IMR-90 (cell line): Measurements from ENCODE around the gene MAGI2.

Experiments used
- BHLHE40 ChIP-seq: fragments of 150-350 bp; IDR thresholded peaks from 2 replicates; pipeline ENCODE4 v1.6.1; 2016; ENCODE audit warnings: mild to moderate bottlenecking, low read depth, low read length
- CEBPB ChIP-seq: IDR thresholded peaks from 2 replicates; pipeline ENCODE4 v1.6.1; 2012; ENCODE audit warnings: low read depth, low read length, improper control_type of control experiment
- CHD1 ChIP-seq: IDR thresholded peaks from 2 replicates; pipeline ENCODE4 v1.6.1; 2012; ENCODE audit warnings: low read depth, low read length, improper control_type of control experiment
- CTCF ChIP-seq: conservative IDR thresholded peaks from 2 replicates; pipeline ENCODE4 v1.5.1; 2012; ENCODE audit warnings: mild to moderate bottlenecking, low read depth, low read length, improper control_type of control experiment
- ELK1 ChIP-seq: fragments of 150-350 bp; IDR thresholded peaks from 2 replicates; pipeline ENCODE4 v1.6.1; 2016; ENCODE audit warnings: low read depth, mild to moderate bottlenecking, low read length, moderate library complexity, borderline replicate concordance
- FOS ChIP-seq: fragments of 150-350 bp; IDR thresholded peaks from 2 replicates; pipeline ENCODE4 v1.6.1; 2016; ENCODE audit warnings: low read depth, low read length
- MAZ ChIP-seq: IDR thresholded peaks from 2 replicates; pipeline ENCODE4 v1.6.1; 2012; ENCODE audit warnings: low read depth, mild to moderate bottlenecking, low read length, improper control_type of control experiment, moderate library complexity, borderline replicate concordance
- MXI1 ChIP-seq: IDR thresholded peaks from 2 replicates; pipeline ENCODE4 v1.6.1; 2012; ENCODE audit warnings: low read depth, mild to moderate bottlenecking, low read length, moderate library complexity, borderline replicate concordance
- POLR2A ChIP-seq: IDR thresholded peaks from 2 replicates; pipeline ENCODE4 v1.6.1; 2012; ENCODE audit warnings: mild to moderate bottlenecking, low read depth, low read length
- RAD21 ChIP-seq: IDR thresholded peaks from 2 replicates; pipeline ENCODE4 v1.6.1; 2012; ENCODE audit warnings: low read length, improper control_type of control experiment
- RCOR1 ChIP-seq: IDR thresholded peaks from 2 replicates; pipeline ENCODE4 v1.6.1; 2012; ENCODE audit warnings: mild to moderate bottlenecking, low read length, improper control_type of control experiment; ENCODE audit not compliant: insufficient replicate concordance
- RFX5 ChIP-seq: IDR thresholded peaks from 2 replicates; pipeline ENCODE4 v1.8.0; 2012; ENCODE audit warnings: low read depth, mild to moderate bottlenecking, low read length, moderate library complexity
- SMC3 ChIP-seq: fragments of 150-350 bp; IDR thresholded peaks from 2 replicates; pipeline ENCODE4 v1.6.1; 2016; ENCODE audit warnings: low read depth, mild to moderate bottlenecking, antibody characterized with exemption, low read length, moderate library complexity

- TF ChIP-seq CTCF (no peak), POLR2A (no peak), SMC3 (no peak), MXI1 (no peak), RAD21 (no peak), BHLHE40 (no peak), RFX5 (no peak), MAZ (no peak), ELK1 (no peak), CEBPB (peak; percentile 14; the same call in 1 of the 2 replicates), CHD1 (no peak), RCOR1 (no peak), FOS (peak; percentile 37; the same call in 1 of the 2 replicates)
Measured at GRCh38 chr7:79434098-79434497, 19.4 kb downstream of the MAGI2 start.
